Glutamatergic neuron (in vitro differentiated cells): ENCODE results near the gene SLAIN1. TPM values are rescaled to one million over a fixed set of nuclear protein-coding genes. Genes with fewer than 3 reads are reported as not detected.

Experiments used
- DNase-seq: peaks from one replicate; pipeline ENCODE4 v3.0.0; 2022
- H3K27ac Mint-ChIP-seq: one replicate; pipeline ENCODE4 v1.8.0; 2020; ENCODE audit warnings: mild to moderate bottlenecking, mixed read lengths, inconsistent platforms; ENCODE audit not compliant: unreplicated experiment
- H3K27me3 Mint-ChIP-seq: one replicate; pipeline ENCODE4 v1.8.0; 2020; ENCODE audit warnings: mild to moderate bottlenecking, moderate library complexity, mixed read lengths, inconsistent platforms; ENCODE audit not compliant: unreplicated experiment
- H3K36me3 Mint-ChIP-seq: one replicate; pipeline ENCODE4 v1.8.0; 2020; ENCODE audit warnings: mild to moderate bottlenecking, mixed read lengths, inconsistent platforms; ENCODE audit not compliant: unreplicated experiment
- H3K4me1 Mint-ChIP-seq: one replicate; pipeline ENCODE4 v1.8.0; 2020; ENCODE audit warnings: mild to moderate bottlenecking, low read depth, mixed read lengths, inconsistent platforms; ENCODE audit not compliant: unreplicated experiment
- H3K4me3 Mint-ChIP-seq: one replicate; pipeline ENCODE4 v1.8.0; 2020; ENCODE audit warnings: mild to moderate bottlenecking, mixed read lengths, inconsistent platforms; ENCODE audit not compliant: unreplicated experiment
- H3K9me3 Mint-ChIP-seq: one replicate; pipeline ENCODE4 v1.8.0; 2020; ENCODE audit warnings: mild to moderate bottlenecking, moderate library complexity, mixed read lengths, inconsistent platforms; ENCODE audit not compliant: unreplicated experiment
- CTCF ChIP-seq: fragments of 200-600 bp; sonication (generic); IDR thresholded peaks from one replicate; pipeline ENCODE4 v1.5.0; 2021; ENCODE audit not compliant: partially characterized antibody, unreplicated experiment
- total RNA-seq: library from RNA; stranded (reverse); fragmentation: NEBNext Ultra II Directional; extraction: Animal tissue kit (Norgen Biotek cat#: 25700); gene quantifications from one replicate; pipeline ENCODE4 v1.2.1, GENCODE V29; 2021; ENCODE audit not compliant: unreplicated experiment

The SLAIN1 gene
- total RNA-seq, 1 donor from 2014 or later, result 120 TPM

GRCh38 chr13:77730572-77730971 is 33.1 kb downstream of the SLAIN1 start:
- no peak for DNase-seq
- TF ChIP-seq CTCF, result no peak
- Mint-ChIP-seq H3K27ac (peak overlapping the region; percentile 90), H3K36me3 (no peaks in the 10 kb centered on the region), H3K4me3 (peak overlapping the region; percentile 40), H3K4me1 (peaks cover 64% of the 10 kb centered on the region), H3K9me3 (peaks cover 10% of the 10 kb centered on the region), H3K27me3 (peaks cover 3% of the 10 kb centered on the region)

- peak overlapping the region; percentile 51 for H3K4me3 Mint-ChIP-seq
- H3K9me3 Mint-ChIP-seq, result peaks cover 10% of the 10 kb centered on the region
- no peaks in the 10 kb centered on the region for H3K36me3 Mint-ChIP-seq
- H3K27me3 Mint-ChIP-seq, result peaks cover 3% of the 10 kb centered on the region
- H3K4me1 Mint-ChIP-seq, result peaks cover 57% of the 10 kb centered on the region
- peak overlapping the region; percentile 57 for H3K27ac Mint-ChIP-seq
- TF ChIP-seq CTCF, result no peak
- DNase-seq, result no peak
These were observed 34.8 kb downstream of the SLAIN1 start for GRCh38 chr13:77732287-77732686.

- Mint-ChIP-seq H3K4me3 (peak overlapping the region; percentile 13), H3K27me3 (peaks cover 3% of the 10 kb centered on the region), H3K4me1 (peaks cover 48% of the 10 kb centered on the region), H3K27ac (peak overlapping the region; percentile 60), H3K36me3 (no peaks in the 10 kb centered on the region), H3K9me3 (peaks cover 10% of the 10 kb centered on the region)
- no peak for DNase-seq
- no peak for TF ChIP-seq CTCF
These were observed 36.2 kb downstream of the SLAIN1 start for GRCh38 chr13:77733674-77734073.

- no peak overlapping the region for H3K27ac Mint-ChIP-seq
- H3K4me3 Mint-ChIP-seq, result no peak overlapping the region
- H3K27me3 Mint-ChIP-seq, result no peaks in the 10 kb centered on the region
- H3K36me3 Mint-ChIP-seq, result no peaks in the 10 kb centered on the region
- H3K9me3 Mint-ChIP-seq, result no peaks in the 10 kb centered on the region
- peaks cover 40% of the 10 kb centered on the region for H3K4me1 Mint-ChIP-seq
- no peak for DNase-seq
- TF ChIP-seq CTCF, result no peak
These were observed 40.2 kb downstream of the SLAIN1 start for GRCh38 chr13:77737583-77738200.

GRCh38 chr13:77740097-77740735 is 42.7 kb downstream of the SLAIN1 start:
- H3K27ac Mint-ChIP-seq, result peak overlapping the region; percentile 60
- no peaks in the 10 kb centered on the region for H3K36me3 Mint-ChIP-seq
- no peak overlapping the region for H3K4me3 Mint-ChIP-seq
- peaks cover 4% of the 10 kb centered on the region for H3K27me3 Mint-ChIP-seq
- no peak for TF ChIP-seq CTCF
- DNase-seq, result no peak
- peaks cover 6% of the 10 kb centered on the region for H3K9me3 Mint-ChIP-seq
- peaks cover 45% of the 10 kb centered on the region for H3K4me1 Mint-ChIP-seq
